Measurements from ENCODE around the gene TIMP2. TPM values are rescaled to one million over a fixed set of nuclear protein-coding genes. Genes with fewer than 3 reads are reported as not detected.
A peak's percentile ranks its signal among the peaks of the same experiment; 100 is the strongest.

The TIMP2 gene
- total RNA-seq, 4 donors from 2014 or later: 119 to 399 (median 127) TPM

- intact Hi-C loops (cut with DNase I; ENCODE audit: low total_unique reads): no loop called here
- H3K27ac ChIP-seq: peak overlapping the region; percentile 12 to 48
- H3K4me1 ChIP-seq: peaks cover 4 to 49% of the 10 kb centered on the region in 2 donors
- H3K27me3 ChIP-seq: no peaks in the 10 kb centered on the region
- no peak overlapping the region for H3K4me3 ChIP-seq
- no peak for TF ChIP-seq CTCF (IDR thresholded peaks at IDR 0.05)
- no peak for TF ChIP-seq POLR2A (IDR thresholded peaks at IDR 0.05)
- H3K36me3 ChIP-seq: no peaks in the 10 kb centered on the region
- no peak for DNase-seq
- H3K9me3 ChIP-seq: no peaks in the 10 kb centered on the region
These were observed 26.2 kb downstream of the TIMP2 start for GRCh38 chr17:78898947-78899346.

DNA sequence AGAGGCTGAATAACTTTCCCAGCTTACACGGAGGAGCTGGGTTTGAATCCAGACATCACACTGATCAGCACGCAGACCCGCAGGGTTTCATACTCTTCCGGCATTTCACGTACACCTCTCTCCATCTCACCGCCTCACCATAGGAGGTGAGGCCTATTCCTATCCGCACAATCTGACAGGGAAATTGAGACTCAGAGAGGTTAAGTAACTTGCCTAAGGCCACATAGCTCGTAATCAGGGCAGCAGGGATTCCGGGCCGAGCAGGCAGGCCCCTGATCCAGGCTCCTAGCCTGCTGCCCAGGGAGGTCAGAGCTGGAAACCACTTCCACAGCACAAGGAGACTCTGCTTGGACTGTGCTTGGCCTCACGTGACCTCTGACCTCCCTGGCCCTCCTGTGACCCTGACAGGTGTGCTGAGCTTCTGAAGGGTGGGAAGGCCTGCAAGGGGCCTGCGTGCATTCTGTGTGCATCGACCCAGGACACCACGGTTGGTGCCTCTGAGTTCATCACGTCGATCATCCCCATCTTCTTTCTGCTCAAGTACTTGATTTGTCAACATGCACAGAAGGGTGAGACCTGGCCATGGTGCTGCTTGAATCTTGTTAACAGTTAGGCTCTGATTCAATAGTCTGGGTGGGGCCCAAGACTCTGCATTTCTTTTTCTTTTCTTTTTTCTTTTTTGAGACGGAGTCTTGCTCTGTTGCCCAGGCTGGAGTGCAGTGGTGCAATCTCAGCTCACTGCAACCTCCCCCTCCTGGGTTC, 26.9 kb downstream of the TIMP2 start:
- H3K4me3 ChIP-seq: no peak overlapping the region
- no peaks in the 10 kb centered on the region for H3K36me3 ChIP-seq
- H3K27ac ChIP-seq: peak overlapping the region; percentile 48 to 61
- TF ChIP-seq POLR2A (IDR thresholded peaks at IDR 0.05) (no peak), CTCF (IDR thresholded peaks at IDR 0.05) (no peak)
- intact Hi-C loops (cut with DNase I; ENCODE audit: low total_unique reads): no loop called here
- H3K9me3 ChIP-seq: no peaks in the 10 kb centered on the region
- DNase-seq: no peak
- no peaks in the 10 kb centered on the region for H3K27me3 ChIP-seq
- H3K4me1 ChIP-seq: peaks cover 4 to 47% of the 10 kb centered on the region in 2 donors

- Histone ChIP-seq H3K27me3 (no peaks in the 10 kb centered on the region), H3K27ac (peak overlapping the region; percentile 61 to 63), H3K9me3 (no peaks in the 10 kb centered on the region), H3K4me1 (peaks cover 4 to 41% of the 10 kb centered on the region in 2 donors), H3K36me3 (no peaks in the 10 kb centered on the region), H3K4me3 (no peak overlapping the region)
- no peak for DNase-seq
- no peak for TF ChIP-seq CTCF (IDR thresholded peaks at IDR 0.05)
- TF ChIP-seq POLR2A (IDR thresholded peaks at IDR 0.05): no peak
- intact Hi-C loops (cut with DNase I; ENCODE audit: low total_unique reads): no loop called here
These were observed 27.5 kb downstream of the TIMP2 start for GRCh38 chr17:78897664-78898047.

GRCh38 chr17:78896834-78897663, 28.1 kb downstream of the TIMP2 start:
- Histone ChIP-seq H3K9me3 (no peaks in the 10 kb centered on the region), H3K27me3 (no peaks in the 10 kb centered on the region), H3K36me3 (no peaks in the 10 kb centered on the region), H3K27ac (peak overlapping the region; percentile 61 to 63), H3K4me3 (no peak overlapping the region), H3K4me1 (peaks cover 4 to 39% of the 10 kb centered on the region in 2 donors)
- TF ChIP-seq CTCF (IDR thresholded peaks at IDR 0.05) (no peak), POLR2A (IDR thresholded peaks at IDR 0.05) (no peak)
- DNase-seq: no peak
- intact Hi-C loops (cut with DNase I; ENCODE audit: low total_unique reads): no loop called here

All from uterus (tissue), 4 donors.